Measurements from ENCODE around the gene FOLR2. TPM values are rescaled to one million over a fixed set of nuclear protein-coding genes. Genes with fewer than 3 reads are reported as not detected.
A peak's percentile ranks its signal among the peaks of the same experiment; 100 is the strongest.

Gene FOLR2
- total RNA-seq, 4 donors from 2014 or later, result 6.4 to 16.1 (median 8.6) TPM; not detected in 1

DNA sequence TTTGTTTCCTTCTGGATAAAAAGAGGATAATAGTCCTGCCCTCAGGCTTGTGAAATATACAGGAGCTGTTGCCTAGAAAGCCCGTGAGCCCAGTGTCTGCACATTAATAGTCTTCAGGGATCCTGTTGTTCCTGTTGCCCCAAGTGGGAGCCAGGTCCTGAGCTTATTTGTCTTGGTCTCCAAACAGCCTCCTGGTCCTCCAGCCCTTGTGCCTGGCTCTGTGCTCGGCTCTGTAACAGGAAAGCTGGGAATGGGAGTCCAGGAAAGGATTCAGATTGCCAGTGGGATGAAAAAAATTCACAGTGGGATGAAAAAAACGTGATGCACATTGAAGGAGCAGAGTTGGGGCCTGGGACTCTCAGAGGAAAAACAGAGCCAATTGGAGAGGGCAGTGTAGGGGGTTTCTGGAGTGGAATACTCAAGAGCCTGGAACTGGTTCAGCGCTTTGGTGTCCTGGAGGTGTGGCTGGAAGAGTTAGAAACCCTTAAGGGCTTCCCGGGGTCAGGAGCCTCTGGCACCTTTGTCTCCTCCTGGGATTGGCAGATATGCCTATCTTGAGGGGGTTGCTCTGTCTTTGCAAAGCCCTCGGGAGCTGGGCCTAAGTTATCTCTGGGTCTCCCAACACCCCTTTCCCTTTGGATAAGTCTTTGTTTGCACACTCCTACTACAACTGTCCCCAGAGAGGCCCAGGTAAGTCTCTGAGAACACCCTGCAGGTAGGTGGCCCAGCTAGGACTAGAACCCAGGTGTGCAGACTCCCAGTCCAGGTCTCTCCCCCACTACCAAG lies 5.7 kb downstream of the FOLR2 start:
- no peak for TF ChIP-seq POLR2A (IDR thresholded peaks at IDR 0.05)
- no peak for TF ChIP-seq EP300 (IDR thresholded peaks at IDR 0.05; ENCODE audit: low read depth)
- no peak for TF ChIP-seq POLR2AphosphoS5 (IDR thresholded peaks at IDR 0.05)
- TF ChIP-seq, protein P1, sequence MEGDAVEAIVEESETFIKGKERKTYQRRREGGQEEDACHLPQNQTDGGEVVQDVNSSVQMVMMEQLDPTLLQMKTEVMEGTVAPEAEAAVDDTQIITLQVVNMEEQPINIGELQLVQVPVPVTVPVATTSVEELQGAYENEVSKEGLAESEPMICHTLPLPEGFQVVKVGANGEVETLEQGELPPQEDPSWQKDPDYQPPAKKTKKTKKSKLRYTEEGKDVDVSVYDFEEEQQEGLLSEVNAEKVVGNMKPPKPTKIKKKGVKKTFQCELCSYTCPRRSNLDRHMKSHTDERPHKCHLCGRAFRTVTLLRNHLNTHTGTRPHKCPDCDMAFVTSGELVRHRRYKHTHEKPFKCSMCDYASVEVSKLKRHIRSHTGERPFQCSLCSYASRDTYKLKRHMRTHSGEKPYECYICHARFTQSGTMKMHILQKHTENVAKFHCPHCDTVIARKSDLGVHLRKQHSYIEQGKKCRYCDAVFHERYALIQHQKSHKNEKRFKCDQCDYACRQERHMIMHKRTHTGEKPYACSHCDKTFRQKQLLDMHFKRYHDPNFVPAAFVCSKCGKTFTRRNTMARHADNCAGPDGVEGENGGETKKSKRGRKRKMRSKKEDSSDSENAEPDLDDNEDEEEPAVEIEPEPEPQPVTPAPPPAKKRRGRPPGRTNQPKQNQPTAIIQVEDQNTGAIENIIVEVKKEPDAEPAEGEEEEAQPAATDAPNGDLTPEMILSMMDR (IDR thresholded peaks at IDR 0.05), result no peak
- Histone ChIP-seq H3K36me3 (no peaks in the 10 kb centered on the region), H3K4me1 (peaks cover 5 to 27% (median 22%) of the 10 kb centered on the region in 4 donors), H3K27ac (peak overlapping the region; percentile 98 to 100 (median 99)), H3K4me3 (peak overlapping the region; percentile 14 to 95 (median 88)), H3K27me3 (peaks cover 3% of the 10 kb centered on the region), H3K9me3 (no peaks in the 10 kb centered on the region)
- intact Hi-C loops (cut with DNase I; ENCODE audit: low total_unique reads) (no loop called here), in situ Hi-C loops (cut with MboI; ENCODE audit: low pct_ligation_motif_present in 1 of 4, low pct_unique_long_range_greater_than_20kb in 1 of 4, low sequenced_read_pairs in 3 of 4) (no loop called here)
- 57 to 68% methylated on average over 2 to 6 of the region's 6 CpGs for WGBS, 2 donors (ENCODE audit: low coverage in 1 of 2)
- DNase-seq, result no peak

DNA sequence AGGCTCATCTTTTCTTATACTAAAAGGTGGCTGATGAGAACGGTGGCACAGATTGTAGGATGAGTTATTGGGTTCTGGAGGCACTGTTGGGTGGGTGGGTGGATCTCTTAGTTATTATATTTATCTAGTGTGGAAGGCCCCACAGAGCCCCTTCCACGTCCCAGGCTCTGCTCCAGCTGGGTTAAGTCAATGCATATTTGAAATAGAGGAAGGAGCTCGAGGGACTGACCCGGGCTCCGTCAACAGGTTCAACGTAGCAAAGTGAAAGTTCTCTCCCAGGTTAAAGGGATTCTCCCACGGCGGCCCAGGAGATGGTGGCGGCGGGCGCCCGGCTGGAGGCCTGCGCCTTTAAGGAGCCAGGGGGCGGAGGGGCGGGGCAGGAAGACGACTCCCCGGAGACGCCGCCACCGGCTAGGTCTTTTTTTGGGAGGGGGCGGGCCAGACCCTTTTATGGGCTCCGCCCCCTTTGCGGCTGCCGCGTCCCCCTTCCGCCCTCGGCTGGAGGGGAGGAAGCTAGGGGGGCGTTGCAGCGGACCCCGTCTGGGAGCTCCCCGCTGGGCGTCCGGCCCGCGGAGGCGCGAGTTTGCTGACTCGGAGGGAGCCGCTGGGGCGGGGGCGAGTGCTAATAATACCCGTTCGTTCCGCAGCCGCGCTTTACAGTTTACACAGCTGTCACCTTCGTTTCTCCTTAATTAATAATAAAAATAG lies 6.5 kb downstream of the FOLR2 start:
- Histone ChIP-seq H3K27me3 (no peaks in the 10 kb centered on the region), H3K4me3 (peak overlapping the region; percentile 86 to 95 (median 88)), H3K27ac (peak overlapping the region; percentile 98 to 100 (median 99)), H3K36me3 (no peaks in the 10 kb centered on the region), H3K4me1 (peaks cover 5 to 27% (median 22%) of the 10 kb centered on the region in 4 donors), H3K9me3 (no peaks in the 10 kb centered on the region)
- WGBS, 2 donors (ENCODE audit: low coverage in 1 of 2), result 1% methylated on average over 38 of the region's 47 CpGs; no CpG with 5 or more reads in 1 of the 2 donors
- peak; percentile 97 for DNase-seq
- in situ Hi-C loops (cut with MboI; ENCODE audit: low pct_ligation_motif_present in 1 of 4, low pct_unique_long_range_greater_than_20kb in 1 of 4, low sequenced_read_pairs in 3 of 4), result no loop called here
- peak; percentile 69 for TF ChIP-seq POLR2A (IDR thresholded peaks at IDR 0.05)
- TF ChIP-seq POLR2AphosphoS5 (IDR thresholded peaks at IDR 0.05), result peak; percentile 73 to 88 (median 78)
- TF ChIP-seq, protein P1 (IDR thresholded peaks at IDR 0.05), result peak; percentile 26 to 63 (median 40)
- no peak for TF ChIP-seq EP300 (IDR thresholded peaks at IDR 0.05; ENCODE audit: low read depth)
- intact Hi-C loops (cut with DNase I; ENCODE audit: low total_unique reads), result no loop called here

DNA sequence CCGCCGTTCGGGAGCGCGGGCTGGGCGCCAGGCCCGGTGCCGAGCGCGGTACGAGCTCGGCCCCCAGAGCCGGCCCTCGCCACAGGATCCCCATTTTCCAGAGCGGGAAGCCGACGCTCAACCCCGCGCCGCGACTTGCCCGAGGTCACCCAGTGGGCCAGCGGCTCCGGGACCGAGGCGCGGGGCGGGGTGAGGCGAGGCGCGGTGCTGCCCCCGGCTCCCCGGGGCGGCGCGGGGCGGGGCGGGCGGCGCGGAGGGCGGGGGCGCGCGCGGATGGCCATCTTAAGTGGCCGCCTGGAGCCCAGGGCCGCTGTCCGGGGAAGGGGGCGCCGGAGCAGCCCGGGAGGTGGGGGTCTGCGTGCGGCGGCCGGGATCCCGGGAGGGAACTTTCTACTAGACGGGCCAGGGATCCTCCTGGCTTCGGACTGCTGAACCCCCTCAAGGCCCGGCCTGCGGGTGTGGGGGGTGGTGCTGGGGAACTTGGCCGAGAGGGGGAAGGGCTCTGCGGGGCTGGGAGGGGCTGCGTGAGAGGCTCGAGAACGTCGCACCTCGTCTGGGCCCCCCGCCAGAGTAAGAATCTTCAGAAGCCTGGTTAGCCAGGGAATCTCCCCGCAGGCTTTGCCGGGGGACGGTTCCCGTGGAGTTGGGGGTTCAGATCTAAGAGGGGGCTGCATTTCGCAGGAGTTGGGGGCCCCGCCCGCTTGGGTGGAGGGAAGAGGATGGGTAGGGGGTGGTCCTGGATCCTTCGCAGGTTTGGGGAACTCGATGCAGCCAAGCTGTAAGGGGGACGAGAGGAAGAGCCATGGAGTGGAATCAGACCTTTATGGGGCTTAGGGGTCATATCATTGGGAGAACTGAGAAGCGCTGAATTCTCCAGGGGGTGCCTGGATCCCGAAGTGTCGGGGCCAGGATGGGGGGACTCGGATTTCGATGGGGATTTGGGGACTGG lies 7.3 kb downstream of the FOLR2 start:
- whole genome bisulfite sequencing, 2 donors (ENCODE audit: low coverage in 1 of 2), result 0 to 1% methylated on average over 8 to 28 of the region's 84 CpGs
- intact Hi-C loops (cut with DNase I; ENCODE audit: low total_unique reads), result no loop called here

DNA sequence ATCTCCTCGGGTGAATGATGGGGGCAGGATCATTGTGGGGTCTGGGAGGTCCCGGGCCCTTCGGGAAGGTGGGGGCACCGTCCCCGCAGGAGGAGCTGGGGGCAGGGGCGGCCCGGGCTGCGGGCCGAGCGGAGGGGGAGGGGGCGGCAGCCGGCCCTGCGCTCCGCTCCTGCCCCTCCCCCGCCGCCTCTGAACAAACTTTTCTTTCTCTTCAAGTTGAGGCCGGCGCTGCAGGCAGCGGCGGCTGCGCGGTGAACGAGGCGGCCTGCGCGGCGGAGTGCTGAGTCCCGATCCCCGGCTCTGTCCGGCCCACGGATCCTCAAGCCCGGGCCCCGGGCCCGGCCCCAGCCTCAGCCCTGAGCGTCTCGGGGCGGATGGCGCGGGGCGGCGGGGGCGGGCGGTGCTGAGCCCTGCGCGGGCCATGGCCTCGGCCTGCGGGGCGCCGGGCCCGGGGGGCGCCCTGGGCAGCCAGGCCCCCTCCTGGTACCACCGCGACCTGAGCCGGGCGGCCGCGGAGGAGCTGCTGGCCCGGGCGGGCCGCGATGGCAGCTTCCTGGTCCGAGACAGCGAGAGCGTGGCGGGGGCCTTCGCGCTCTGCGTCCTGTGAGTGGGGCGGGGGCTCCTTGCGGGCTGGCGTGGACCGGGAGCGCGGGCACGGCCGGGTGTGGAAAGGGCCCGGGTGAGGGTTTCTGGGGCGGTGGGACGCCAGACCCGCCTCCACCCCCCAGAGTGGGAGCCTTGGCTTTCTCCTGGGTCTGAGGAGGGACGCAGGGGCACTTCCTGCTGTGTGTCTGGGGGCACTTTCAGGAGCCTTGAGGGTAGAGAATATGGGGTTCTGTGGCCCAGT lies 8.2 kb downstream of the FOLR2 start, which contains the start of gene INPPL1:
TSS of gene INPPL1 (plus strand) at position 204 of the 847 bp plus-strand sequence. CDS start at position 422, 218 bp downstream.
- intact Hi-C loops (cut with DNase I; ENCODE audit: low total_unique reads) (no loop called here), in situ Hi-C loops (cut with MboI; ENCODE audit: low pct_ligation_motif_present in 1 of 4, low pct_unique_long_range_greater_than_20kb in 1 of 4, low sequenced_read_pairs in 3 of 4) (no loop called here)
- Histone ChIP-seq H3K4me3 (peak within 1 kb of the TSS; percentile 86 to 95 (median 88)), H3K36me3 (peaks cover 0 to 13% (median 4%) of the 10 kb centered on the region in 4 donors), H3K27me3 (no peaks in the 10 kb centered on the region), H3K9me3 (no peaks in the 10 kb centered on the region), H3K27ac (peak within 1 kb of the TSS; percentile 98 to 100 (median 99)), H3K4me1 (peaks cover 5 to 27% (median 22%) of the 10 kb centered on the region in 4 donors)
- DNase-seq, result peak; percentile 64
- TF ChIP-seq, protein P1 (IDR thresholded peaks at IDR 0.05), result no peak
- no peak for TF ChIP-seq EP300 (IDR thresholded peaks at IDR 0.05; ENCODE audit: low read depth)
- TF ChIP-seq POLR2A (IDR thresholded peaks at IDR 0.05), result no peak
- no peak for TF ChIP-seq POLR2AphosphoS5 (IDR thresholded peaks at IDR 0.05)
- WGBS, 2 donors (ENCODE audit: low coverage in 1 of 2), result 0% methylated on average over 3 to 62 of the region's 81 CpGs

More for the DNA sequence above, 7.3 kb downstream of the FOLR2 start:
- TF ChIP-seq POLR2A (IDR thresholded peaks at IDR 0.05) (peak; percentile 45), POLR2AphosphoS5 (IDR thresholded peaks at IDR 0.05) (no peak)
- Histone ChIP-seq H3K36me3 (peaks cover 0 to 6% (median under 1%) of the 10 kb centered on the region in 4 donors), H3K9me3 (no peaks in the 10 kb centered on the region), H3K27ac (peak overlapping the region; percentile 98 to 100 (median 99)), H3K27me3 (no peaks in the 10 kb centered on the region), H3K4me3 (peak overlapping the region; percentile 86 to 95 (median 88)), H3K4me1 (peaks cover 5 to 27% (median 22%) of the 10 kb centered on the region in 4 donors)
- DNase-seq, result peak; percentile 85
- in situ Hi-C loops (cut with MboI; ENCODE audit: low pct_ligation_motif_present in 1 of 4, low pct_unique_long_range_greater_than_20kb in 1 of 4, low sequenced_read_pairs in 3 of 4), result no loop called here
